ENCODE data around the gene HACD1. TPM values are rescaled to one million over a fixed set of nuclear protein-coding genes. Genes with fewer than 3 reads are reported as not detected.

Gene HACD1
- total and polyA plus RNA-seq, 2 of the 4 experiments (the other 2 are of a cell fraction) = 10.0 to 24.9 TPM

- CTCF ChIA-PET = interaction anchor here (1.2 kb wide), 1 partner anchor 27 kb away, joined by 3 read pairs; the partner anchor contains the start of gene HACD1
- BruUV-seq (replicated peaks) = no TSS peak
- intact Hi-C loops (cut with micrococcal nuclease) = loop anchor here (2.0 kb wide), 1 partner anchor 28 kb away; the partner anchor contains the start of gene HACD1
These were observed 27.3 kb upstream of the HACD1 start for GRCh38 chr10:17644485-17644943.

More at GRCh38 chr10:17644485-17644943, 27.3 kb upstream of the HACD1 start:
- Histone ChIP-seq H3K14ac (replicated peaks; ENCODE audit: low read depth, low read length) (peak overlapping the region; percentile 95), H3K56ac (ENCODE audit: extremely low read depth, insufficient read depth, low read length) (peak overlapping the region; percentile 90), H4K20me1 (ENCODE audit: insufficient read depth, low read length) (peaks cover 26% of the 10 kb centered on the region), H3K4ac (ENCODE audit: low read depth, low read length) (peak overlapping the region; percentile 92), H2BK120ac (ENCODE audit: low read depth, low read length) (peak overlapping the region; percentile 59), H3K18ac (ENCODE audit: low read depth, low read length) (peak overlapping the region; percentile 36), H2BK15ac (ENCODE audit: low read depth, low read length) (peak overlapping the region; percentile 40; the same call in 2 of the 3 replicates), H3K4me1 (ENCODE audit: control insufficient read depth, insufficient read depth, low read length) (peaks cover 2% of the 10 kb centered on the region), H3K79me1 (ENCODE audit: low read depth in 1 of 2, low read length in 2 of 2) (peaks cover 16 to 56% of the 10 kb centered on the region in 2 experiments; a peak in 3 of 4 replicates), H2AK5ac (ENCODE audit: low read depth, low read length) (peak overlapping the region; percentile 83), H2BK5ac (ENCODE audit: low read depth, low read length, poor library complexity, severe bottlenecking) (peak overlapping the region; percentile 99), H4K5ac (ENCODE audit: low read depth, low read length) (peak overlapping the region; percentile 58), H2AFZ (replicated peaks; ENCODE audit: low read length, poor library complexity) (peak overlapping the region; percentile 95), H3K9me3 (ENCODE audit: control insufficient read depth, insufficient read depth, low read length) (no peaks in the 10 kb centered on the region), H3K36me3 (ENCODE audit: control insufficient read depth, insufficient read depth, low read length) (no peaks in the 10 kb centered on the region; the same call in 1 of the 2 replicates), H2BK20ac (ENCODE audit: low read depth, low read length) (no peak overlapping the region), H3K27me3 (ENCODE audit: control insufficient read depth, insufficient read depth, low read length) (no peaks in the 10 kb centered on the region), H3K4me2 (ENCODE audit: low read depth, low read length) (peak overlapping the region; percentile 96), H4K91ac (ENCODE audit: insufficient read depth, low read depth, low read length) (peak overlapping the region; percentile 86), H3K4me3 (ENCODE audit: insufficient read depth, low read depth, low read length) (peak overlapping the region; percentile 83), H3K9ac (ENCODE audit: low read depth, low read length) (peak overlapping the region; percentile 96), H3K27ac (ENCODE audit: insufficient read depth, low read length) (peak overlapping the region; percentile 95), H3K9me1 (ENCODE audit: insufficient read depth, low read length) (peaks cover 5% of the 10 kb centered on the region; the same call in 1 of the 2 replicates), H4K8ac (ENCODE audit: low read depth in 2 of 2, low read length in 2 of 2) (peak overlapping the region; percentile 42 to 85; a peak in 3 of 4 replicates), H2AK9ac (replicated peaks; ENCODE audit: low read depth, low read length, poor library complexity) (peak overlapping the region; percentile 98), H3K23ac (ENCODE audit: low read depth, low read length) (peak overlapping the region; percentile 96)
- POLR2A ChIA-PET (ENCODE audit: unreplicated experiment) = interaction anchor here (0.7 to 1.1 kb wide), 2 partner anchors 10 to 30 kb away, joined by 3 to 8 read pairs; no protein-coding TSS in a partner anchor
- peak; percentile 81 for TF ChIP-seq MAFK (IDR thresholded peaks at IDR 0.05; ENCODE audit: low read depth, low read length)
- TF ChIP-seq ELK1 (IDR thresholded peaks at IDR 0.05; ENCODE audit: borderline replicate concordance, low read depth, low read length) = no peak
- WGBS, 2 experiments (ENCODE audit: extremely low coverage in 2 of 2, insufficient read length in 1 of 2) = 0% methylated on average over 6 of the region's 9 CpGs; no CpG with 5 or more reads in 1 of the 2 experiments
- in situ Hi-C loops (cut with MboI; ENCODE audit: low sequenced_read_pairs) = no loop called here
- ATAC-seq (ENCODE audit: low read depth) (peak; percentile 27), DNase-seq (peak; percentile 30)
- dilution Hi-C loops (cut with HindIII; ENCODE audit: low sequenced_read_pairs, unreplicated experiment) = no loop called here

Measured in IMR-90 (cell line).